Stimulated activated CD8-positive, alpha-beta memory T cell treated with anti-CD3 and anti-CD28 coated beads, Interleukin-4, amount 100 ng/mL, for 24 hours (primary cell): ENCODE measurements around the gene CTSK.

Source experiments
- DNase-seq: peaks from one replicate; pipeline ENCODE4 v3.0.0-alpha.2; 2020; ENCODE audit warnings: low read depth

Gene CTSK

GRCh38 chr1:150760013-150760412, 48.0 kb downstream of the CTSK start:
- DNase-seq = no peak

GRCh38 chr1:150753416-150753815, 54.6 kb downstream of the CTSK start:
- DNase-seq = no peak

- no peak for DNase-seq
Observed at GRCh38 chr1:150751443-150751842, 56.6 kb downstream of the CTSK start.

GRCh38 chr1:150749720-150750311, 58.2 kb downstream of the CTSK start:
- DNase-seq = no peak

DNA sequence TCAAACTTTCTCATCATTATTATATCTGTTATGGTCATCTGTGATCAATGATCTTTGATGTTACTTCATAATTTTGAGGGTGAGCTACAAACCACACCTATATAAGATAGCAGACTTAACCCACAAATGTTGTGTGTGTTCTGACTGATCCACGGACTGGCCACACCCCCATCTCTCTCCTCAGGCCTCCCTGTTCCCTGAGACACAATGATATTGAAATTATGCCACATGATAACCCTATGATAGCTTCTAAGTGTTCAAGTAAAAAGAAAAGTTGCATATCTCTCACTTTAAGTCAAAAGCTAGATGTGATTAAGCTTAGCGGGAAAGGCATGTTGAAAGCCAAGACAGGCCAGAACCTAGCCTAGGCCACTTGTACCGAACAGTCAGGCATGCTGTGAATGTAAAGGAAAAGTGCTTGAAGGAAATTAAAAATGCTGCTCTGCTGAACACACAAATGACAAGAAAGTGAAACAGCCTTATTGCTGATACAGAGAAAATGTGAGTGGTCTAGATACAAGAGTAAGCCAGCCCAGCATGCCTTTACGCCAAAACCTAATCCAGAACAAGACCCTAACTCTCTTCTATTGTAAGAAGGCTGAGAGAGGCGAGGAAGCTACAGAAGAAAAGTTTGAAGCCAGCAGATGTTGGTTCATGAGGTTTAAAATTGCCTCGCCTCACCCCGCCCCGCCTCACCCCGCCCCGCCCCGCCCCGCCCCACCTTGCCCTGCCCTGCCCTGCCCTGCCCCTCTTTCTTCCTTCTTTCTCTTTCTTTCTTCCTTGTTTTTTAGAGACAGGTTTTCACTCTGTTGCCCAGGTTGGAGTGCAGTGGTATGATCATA, 59.0 kb downstream of the CTSK start:
- DNase-seq = no peak
